Raji (cell line): Measurements from ENCODE around the gene SLC44A1.
A peak's percentile ranks its signal among the peaks of the same experiment; 100 is the strongest.

Experiments
- POLR2A ChIP-seq: IDR thresholded peaks from 2 replicates; pipeline ENCODE4 v1.6.1; 2011; ENCODE audit warnings: low read depth, low read length, control low read depth; ENCODE audit not compliant: insufficient read depth

SLC44A1 gene

GRCh38 chr9:105244003-105244733 lies at the start of gene SLC44A1:
Gene SLC44A1, plus strand, starts transcription at chr9:105244651. Its CDS starts 218 bp downstream, at chr9:105244869.
- TF ChIP-seq POLR2A = peak; percentile 78

DNA sequence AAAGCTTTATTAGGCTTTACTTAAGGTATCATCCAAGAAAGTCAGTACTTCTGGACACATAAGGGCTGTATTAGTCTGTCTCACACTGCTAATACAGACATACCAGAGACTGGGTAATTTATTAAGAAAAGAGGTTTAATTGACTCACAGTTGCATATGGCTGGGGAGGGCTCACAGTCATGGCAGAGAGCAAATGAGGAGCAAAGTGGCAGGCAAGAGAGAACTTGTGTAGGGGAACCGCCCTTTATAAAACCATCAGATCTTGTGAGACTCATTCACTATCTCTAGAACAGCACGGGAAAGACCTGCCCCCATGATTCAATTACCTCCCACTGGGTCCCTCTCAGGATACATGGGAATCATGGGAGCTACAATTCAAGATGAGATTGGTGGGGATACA lies 49.2 kb upstream of the SLC44A1 start:
- no peak for TF ChIP-seq POLR2A

DNA sequence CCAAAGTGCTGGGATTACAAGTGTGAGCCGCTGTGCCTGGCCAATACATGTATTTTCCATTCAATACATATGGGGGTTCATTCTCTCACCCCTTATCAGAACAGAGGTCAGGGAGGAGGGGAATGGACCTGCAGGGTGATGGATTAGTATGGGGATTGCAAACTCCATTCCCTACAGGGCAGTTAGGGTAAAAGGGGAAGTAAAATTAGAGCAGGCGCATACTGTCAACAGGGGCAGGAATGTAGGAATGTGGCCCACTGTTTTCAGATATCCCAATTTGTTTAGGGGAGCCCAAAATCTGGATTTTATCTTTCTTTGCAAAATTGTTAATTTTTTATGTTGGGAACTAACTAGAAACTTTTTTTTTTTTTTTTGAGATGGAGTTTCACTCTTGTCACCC lies 46.4 kb upstream of the SLC44A1 start:
- TF ChIP-seq POLR2A = no peak

- TF ChIP-seq POLR2A = no peak
These were observed 45.6 kb upstream of the SLC44A1 start for GRCh38 chr9:105198865-105199264.

DNA sequence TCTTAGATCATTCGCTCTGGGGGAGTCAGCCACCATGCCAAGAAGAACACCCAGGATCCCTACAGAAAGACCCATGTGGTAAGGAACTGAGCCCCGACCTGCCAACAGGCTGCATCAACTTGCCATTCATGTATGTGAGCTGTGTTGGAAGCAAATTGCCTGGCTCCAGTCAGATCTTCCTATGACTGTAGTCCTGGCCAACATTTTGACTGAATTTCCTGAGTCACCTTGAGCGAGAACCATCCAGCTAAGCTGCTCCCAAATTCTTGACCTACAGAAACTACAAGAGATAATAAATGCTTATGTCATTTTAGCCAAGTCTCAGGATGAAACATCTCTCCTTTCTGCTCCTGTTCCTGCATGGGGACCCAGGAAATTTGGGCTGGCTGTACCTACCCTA lies 40.0 kb upstream of the SLC44A1 start:
- TF ChIP-seq POLR2A = no peak

DNA sequence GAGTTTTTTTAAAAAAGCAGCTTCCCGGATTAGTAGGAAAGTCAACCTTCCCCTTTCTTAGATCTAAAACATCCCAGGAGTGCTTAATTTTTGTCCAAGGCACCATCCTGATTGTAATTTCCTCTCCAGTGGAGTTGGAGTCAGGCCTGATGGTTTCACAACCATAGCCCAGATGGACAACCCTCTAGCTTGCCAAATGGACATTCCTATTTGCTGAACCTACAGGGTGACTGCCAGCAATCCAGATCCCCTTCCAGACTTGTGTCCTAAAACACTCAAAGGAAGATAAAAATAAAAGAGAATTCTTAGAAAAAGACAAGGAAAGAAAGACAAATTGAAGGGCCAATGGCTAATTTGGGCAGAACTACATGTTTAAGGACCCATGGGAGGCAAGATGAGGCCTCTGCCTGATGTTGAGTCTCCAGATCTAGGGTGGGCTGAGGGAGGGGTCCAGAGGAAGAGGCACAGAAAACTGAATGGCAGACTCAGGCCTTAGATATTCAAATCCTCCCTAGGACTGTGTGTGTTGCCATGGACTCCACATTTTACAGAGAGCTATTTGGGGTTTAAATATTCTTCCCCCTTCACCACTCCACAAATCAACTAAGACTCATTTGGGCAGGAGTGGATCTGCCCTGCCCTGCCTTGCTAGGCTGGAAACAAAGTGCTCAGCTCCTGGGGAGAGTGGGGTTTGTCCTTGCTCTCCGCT lies 38.5 kb upstream of the SLC44A1 start:
- TF ChIP-seq POLR2A = no peak

- TF ChIP-seq POLR2A = no peak
These were observed 38.0 kb upstream of the SLC44A1 start for GRCh38 chr9:105206496-105206820.

DNA sequence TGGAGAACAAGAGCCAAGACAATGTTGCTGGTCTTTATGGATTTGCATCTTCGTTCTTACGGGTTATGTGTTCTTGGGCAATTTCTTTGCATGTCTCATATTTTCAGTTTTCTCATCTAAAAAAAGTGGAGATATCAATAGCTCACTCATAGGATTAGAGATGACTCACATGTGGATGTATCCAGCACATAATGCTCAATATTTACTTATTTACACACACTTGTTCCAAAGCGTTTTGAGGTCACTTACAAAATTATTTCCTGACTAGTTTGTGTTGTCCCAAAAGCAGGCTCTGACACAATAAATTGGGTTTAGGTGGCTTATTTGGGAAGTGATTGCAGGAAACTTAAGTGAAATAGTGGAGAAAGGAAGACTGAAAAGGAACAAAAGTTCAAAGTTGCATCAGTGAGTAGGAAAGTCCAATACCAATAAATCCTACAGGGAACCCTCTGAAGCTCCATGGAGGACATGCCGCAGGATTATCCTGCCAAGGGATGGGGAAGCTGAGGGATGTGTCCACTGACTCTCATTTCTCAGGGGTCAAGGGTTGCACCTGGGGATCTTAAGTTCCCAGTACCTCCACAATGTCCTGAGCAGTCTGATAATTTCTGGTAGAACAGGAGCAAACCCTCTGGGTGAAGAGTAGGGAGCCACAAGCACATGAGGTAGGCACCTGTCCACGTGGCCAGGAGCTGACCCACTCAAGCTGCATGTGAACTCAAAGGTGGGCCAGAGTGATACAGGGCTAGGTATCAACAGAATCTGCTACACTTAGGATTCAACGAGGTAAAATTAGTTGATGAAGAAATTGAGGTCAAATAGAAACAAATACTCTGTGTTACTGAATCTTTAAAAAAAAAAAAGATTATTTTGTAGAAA lies 37.4 kb upstream of the SLC44A1 start:
- no peak for TF ChIP-seq POLR2A

GRCh38 chr9:105216440-105217178 lies 27.8 kb upstream of the SLC44A1 start:
- TF ChIP-seq POLR2A = no peak

- TF ChIP-seq POLR2A = no peak
These were observed 25.8 kb upstream of the SLC44A1 start for GRCh38 chr9:105218673-105219072.

- TF ChIP-seq POLR2A = no peak
These were observed 25.1 kb upstream of the SLC44A1 start for GRCh38 chr9:105219291-105219805.

DNA sequence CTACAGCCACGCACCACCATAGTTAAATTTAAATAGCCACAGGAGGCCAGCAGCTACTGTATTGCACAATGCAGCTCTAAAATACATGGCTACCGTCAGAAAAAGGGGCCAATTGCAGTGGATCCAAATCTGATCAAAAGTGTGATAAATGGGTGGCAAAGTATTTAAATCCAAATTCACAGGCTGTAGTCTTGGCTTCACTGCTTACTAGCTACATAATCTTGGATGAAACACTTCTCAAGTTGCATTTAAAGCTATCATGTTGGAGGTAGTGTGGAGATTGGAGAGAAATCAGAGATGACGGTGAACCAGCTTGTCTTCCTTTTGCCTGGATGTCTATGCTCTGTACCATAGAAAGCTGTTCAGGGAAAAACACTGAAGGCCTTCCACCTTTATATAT lies 24.0 kb upstream of the SLC44A1 start:
- TF ChIP-seq POLR2A = no peak

DNA sequence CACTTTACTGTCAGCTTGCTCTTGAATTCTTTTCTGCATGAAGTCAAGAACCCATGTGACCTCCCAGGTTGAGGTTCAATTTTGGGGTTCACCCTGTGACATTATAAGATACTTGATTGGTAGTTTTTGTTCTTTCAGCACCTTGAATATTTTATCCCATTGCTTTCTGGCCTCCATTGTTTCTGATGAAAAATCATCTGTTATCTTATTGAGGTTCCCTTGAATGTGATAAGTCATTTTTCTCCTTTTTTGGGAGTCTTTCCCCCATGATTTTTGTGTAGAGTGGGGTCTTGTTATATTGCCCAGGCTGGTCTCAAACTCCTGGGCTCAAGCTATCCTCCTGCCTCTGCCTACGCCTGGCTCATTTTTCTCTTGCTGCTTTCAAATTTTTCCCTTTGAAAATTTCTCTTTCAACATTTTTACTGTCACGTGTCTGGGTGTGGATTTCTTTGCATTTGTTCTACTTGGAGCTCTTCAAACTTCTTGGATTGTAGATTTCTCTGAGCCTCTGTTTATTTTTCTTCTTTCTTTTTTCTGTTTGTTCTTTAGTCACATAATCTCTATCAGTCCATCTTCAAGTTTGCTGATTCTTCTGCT lies 20.8 kb upstream of the SLC44A1 start:
- TF ChIP-seq POLR2A = no peak

DNA sequence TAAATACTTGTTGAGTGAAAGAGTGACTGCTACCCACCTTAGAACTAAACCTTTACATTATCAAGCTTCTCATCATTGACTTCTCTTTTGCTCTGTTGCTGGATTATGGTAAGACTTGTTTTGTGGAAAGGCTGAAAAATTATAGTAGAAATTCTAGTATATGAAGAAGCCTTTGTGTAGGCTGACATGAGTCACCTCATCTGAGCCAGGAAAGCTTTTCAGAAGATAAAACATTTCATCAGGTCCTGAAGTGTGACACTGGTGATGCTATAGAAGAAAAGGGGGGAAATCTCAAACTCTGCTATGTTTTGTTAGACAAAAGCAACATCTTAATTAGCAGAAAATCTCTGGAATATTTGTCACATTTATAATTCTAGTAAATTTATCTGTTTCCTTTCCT lies 18.4 kb upstream of the SLC44A1 start:
- TF ChIP-seq POLR2A = no peak

DNA sequence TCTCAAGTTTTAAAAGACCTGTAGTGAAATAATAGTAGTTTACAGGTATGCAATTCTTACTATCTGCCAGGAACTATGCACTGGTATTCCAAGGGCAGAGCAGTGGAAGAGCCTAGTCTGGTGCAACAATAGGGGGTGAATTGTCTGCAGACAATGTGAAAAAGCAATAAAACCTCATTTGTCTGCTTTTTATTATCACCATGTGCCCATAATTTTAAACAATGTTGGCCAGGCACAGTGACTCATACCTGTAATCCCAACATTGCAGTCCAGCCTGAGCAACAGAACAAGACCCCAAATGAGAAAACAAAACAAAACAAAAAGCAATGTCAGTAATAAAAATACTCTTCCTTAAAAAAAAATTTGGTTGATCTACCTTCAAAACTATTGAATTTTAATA lies 12.2 kb upstream of the SLC44A1 start:
- no peak for TF ChIP-seq POLR2A

- TF ChIP-seq POLR2A = no peak
These were observed 10.6 kb upstream of the SLC44A1 start for GRCh38 chr9:105233873-105234272.
